Keratinocyte (primary cell): ENCODE measurements around the gene ARHGEF6. TPM values are rescaled to one million over a fixed set of nuclear protein-coding genes. Genes with fewer than 3 reads are reported as not detected.

Experiments
- DNase-seq: peaks from one replicate; pipeline ENCODE4 v3.0.0-alpha.2; 2011; ENCODE audit warnings: low read depth, missing footprints, low spot score
- FAIRE-seq: peaks from 2 replicates; lab custom pipeline; 2011; peaks lifted over from hg19 to GRCh38; lab: Jason Lieb, UNC
- H2AFZ ChIP-seq: 2 replicates; pipeline ENCODE4 v1.6.0; 2012; ENCODE audit warnings: low read length, control low read depth, inconsistent platforms; ENCODE audit not compliant: control insufficient read depth
- H3K27ac ChIP-seq: 2 replicates; pipeline ENCODE4 v1.5.1; 2011; ENCODE audit warnings: low read length; ENCODE audit not compliant: control insufficient read depth, insufficient read depth
- H3K27me3 ChIP-seq: 3 replicates; pipeline ENCODE4 v1.6.0; 2011; ENCODE audit warnings: low read length; ENCODE audit not compliant: control insufficient read depth, insufficient read depth; ENCODE audit errors: extremely low read depth
- H3K36me3 ChIP-seq, 2 experiments: 2 replicates in 1 of 2; 3 replicates in 1 of 2; pipeline ENCODE4 v1.5.1; 2011; ENCODE audit warnings: low read length in 2 of 2, mild to moderate bottlenecking in 1 of 2; ENCODE audit not compliant: control insufficient read depth in 2 of 2, insufficient read depth in 2 of 2; ENCODE audit errors: extremely low read depth in 1 of 2
- H3K4me1 ChIP-seq: 3 replicates; pipeline ENCODE4 v1.5.1; 2011; ENCODE audit warnings: low read length; ENCODE audit not compliant: control insufficient read depth, insufficient read depth; ENCODE audit errors: extremely low read depth
- H3K4me2 ChIP-seq: 3 replicates; pipeline ENCODE4 v1.6.0; 2011; ENCODE audit warnings: low read depth, low read length; ENCODE audit not compliant: control insufficient read depth, insufficient read depth; ENCODE audit errors: extremely low read depth
- H3K4me3 ChIP-seq, 3 experiments: fragments of 200-600 bp in 1 of 3; sonication (generic) in 1 of 3; 2 replicates in 2 of 3; 3 replicates in 1 of 3; pipeline ENCODE4 v1.5.1; 2011 to 2016; ENCODE audit warnings: low read length in 3 of 3, mild to moderate bottlenecking in 3 of 3, control low read depth in 2 of 3, inconsistent platforms in 1 of 3, low read depth in 1 of 3, mixed read lengths in 1 of 3, mixed run types in 1 of 3, moderate library complexity in 1 of 3; ENCODE audit not compliant: control insufficient read depth in 2 of 3, insufficient read depth in 2 of 3; ENCODE audit errors: extremely low read depth in 1 of 3
- H3K79me2 ChIP-seq: 2 replicates; pipeline ENCODE4 v1.6.0; 2012; ENCODE audit warnings: low read length; ENCODE audit not compliant: control insufficient read depth, insufficient read depth
- H3K9ac ChIP-seq: 3 replicates; pipeline ENCODE4 v1.6.0; 2011; ENCODE audit warnings: low read length; ENCODE audit not compliant: control insufficient read depth, insufficient read depth; ENCODE audit errors: extremely low read depth
- H3K9me1 ChIP-seq: 3 replicates; pipeline ENCODE4 v1.6.0; 2011; ENCODE audit warnings: low read length; ENCODE audit not compliant: control insufficient read depth, insufficient read depth; ENCODE audit errors: extremely low read depth
- H3K9me3 ChIP-seq: 2 replicates; pipeline ENCODE4 v1.5.1; 2012; ENCODE audit warnings: low read depth, low read length; ENCODE audit not compliant: control insufficient read depth
- H4K20me1 ChIP-seq: 3 replicates; pipeline ENCODE4 v1.6.0; 2011; ENCODE audit warnings: low read length; ENCODE audit not compliant: control insufficient read depth, insufficient read depth; ENCODE audit errors: extremely low read depth
- CTCF ChIP-seq, 3 experiments: IDR thresholded peaks in 1 of 3; conservative IDR thresholded peaks in 1 of 3; optimal IDR thresholded peaks in 1 of 3; 2 replicates in 2 of 3; 3 replicates in 1 of 3; pipeline versions ENCODE3 to v1.5.1; 2011; ENCODE audit warnings: low read length in 3 of 3, mild to moderate bottlenecking in 3 of 3, moderate library complexity in 2 of 3, control low read depth in 1 of 3, inconsistent platforms in 1 of 3; ENCODE audit not compliant: insufficient read depth in 2 of 3; ENCODE audit errors: extremely low read depth in 1 of 3
- EZH2 ChIP-seq: IDR thresholded peaks from one replicate; pipeline ENCODE4 v1.6.1; 2012; ENCODE audit warnings: inconsistent platforms, mild to moderate bottlenecking, low read length, moderate library complexity
- dilution Hi-C: fragments of 300-500 bp; cut with MboI; formaldehyde crosslinking; loops from one replicate; pipeline ENCODE4 v1.7.0; 2020; ENCODE audit warnings: low sequenced_read_pairs; ENCODE audit not compliant: extremely low pct_ligation_motif_present
- polyA plus RNA-seq, 5 experiments: library from polyadenylated mRNA; depleted of rRNA in 3 of 5; stranded (reverse) in 3 of 5; stranded (forward) in 1 of 5; unstranded in 1 of 5; fragments of >200 nt; gene quantifications; 1 replicate in 1 of 5; 2 replicates in 3 of 5; 3 replicates in 1 of 5; pipeline versions ENCODE4 v1.2.1 to v1.2.3, GENCODE V29; 2011 to 2012; ENCODE audit warnings: missing spikeins in 2 of 5, low read depth in 1 of 5, low replicate concordance in 1 of 5

The ARHGEF6 gene
- polyA plus RNA-seq, 1 donor (not counting 4 experiments of a cell fraction or from before 2014, with no cell fraction given): 0.18 TPM

- no peak overlapping the region for H2AFZ ChIP-seq
- FAIRE-seq (no peak), DNase-seq (no peak)
- H4K20me1 ChIP-seq: no peaks in the 10 kb centered on the region
- dilution Hi-C loops: no loop called here
- H3K4me3 ChIP-seq: no peak overlapping the region
- H3K4me2 ChIP-seq: no peak overlapping the region
- no peaks in the 10 kb centered on the region for H3K4me1 ChIP-seq
- TF ChIP-seq EZH2: no peak
- no peak for TF ChIP-seq CTCF (optimal IDR thresholded peaks at IDR 0.05 in 1 of 3, IDR thresholded peaks at IDR 0.05 in 1 of 3, conservative IDR thresholded peaks at IDR 0.05 in 1 of 3; ENCODE audit: extremely low read depth in 1 of 3, insufficient read depth in 2 of 3, low read length in 3 of 3)
- H3K36me3 ChIP-seq: no peaks in the 10 kb centered on the region
- no peak overlapping the region for H3K9ac ChIP-seq
- H3K27me3 ChIP-seq: no peaks in the 10 kb centered on the region
- H3K9me1 ChIP-seq: no peaks in the 10 kb centered on the region
- no peaks in the 10 kb centered on the region for H3K9me3 ChIP-seq
- no peak overlapping the region for H3K27ac ChIP-seq
- H3K79me2 ChIP-seq: no peaks in the 10 kb centered on the region
These were observed 30.4 kb downstream of the ARHGEF6 start for GRCh38 chrX:136750364-136750763.

DNA sequence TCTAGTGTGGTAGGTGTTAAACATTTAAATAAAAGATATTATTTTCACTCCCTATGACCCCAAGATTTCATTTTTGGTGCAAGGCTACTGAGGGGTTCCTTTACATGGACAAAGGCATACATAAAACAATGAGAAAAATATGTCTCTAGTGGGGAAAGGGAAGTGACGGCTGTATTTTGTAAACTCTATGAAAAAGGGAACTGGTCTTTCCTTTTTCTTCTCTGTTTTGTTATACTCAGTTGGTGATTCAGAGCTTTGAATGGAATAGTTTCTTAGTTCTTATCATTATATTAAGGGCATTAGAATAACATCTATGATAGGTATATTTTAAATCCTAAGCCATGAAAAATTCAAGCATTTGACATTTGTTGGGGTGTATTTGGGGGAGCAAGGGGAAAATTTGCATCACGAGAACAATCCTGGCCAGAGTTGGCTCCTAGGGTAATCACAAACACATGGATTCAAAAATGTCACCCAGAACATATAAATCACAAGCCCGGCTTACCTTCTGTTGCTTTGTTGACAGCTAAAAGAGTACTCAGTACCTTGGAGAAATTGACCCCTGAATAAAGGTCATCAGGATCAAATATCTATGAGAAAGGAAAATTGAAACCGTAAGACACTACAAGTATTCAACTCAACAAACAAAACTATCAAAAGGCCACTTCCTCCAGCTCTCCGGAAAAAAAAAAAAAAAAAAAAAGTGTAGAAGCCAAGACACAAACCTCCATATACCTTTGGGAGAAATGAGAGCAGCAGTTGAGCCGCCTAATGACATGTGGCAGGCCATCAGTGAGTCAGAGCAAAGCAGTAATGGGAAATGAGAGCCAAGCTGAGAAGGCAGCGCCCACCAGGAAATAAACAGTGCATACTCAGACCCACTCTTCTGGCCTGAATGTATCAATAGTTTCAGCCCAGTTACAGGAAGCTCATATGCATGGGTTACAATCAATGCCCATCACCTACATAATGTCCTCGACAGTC lies 33.4 kb downstream of the ARHGEF6 start:
- Histone ChIP-seq H3K27me3 (no peaks in the 10 kb centered on the region), H3K9me1 (no peaks in the 10 kb centered on the region), H3K27ac (no peak overlapping the region), H3K9me3 (no peaks in the 10 kb centered on the region), H3K4me1 (no peaks in the 10 kb centered on the region), H3K36me3 (no peaks in the 10 kb centered on the region), H4K20me1 (no peaks in the 10 kb centered on the region), H3K4me3 (no peak overlapping the region), H3K4me2 (no peak overlapping the region), H3K79me2 (no peaks in the 10 kb centered on the region), H2AFZ (no peak overlapping the region), H3K9ac (no peak overlapping the region)
- dilution Hi-C loops: no loop called here
- FAIRE-seq (no peak), DNase-seq (no peak)
- no peak for TF ChIP-seq EZH2
- TF ChIP-seq CTCF (optimal IDR thresholded peaks at IDR 0.05 in 1 of 3, IDR thresholded peaks at IDR 0.05 in 1 of 3, conservative IDR thresholded peaks at IDR 0.05 in 1 of 3; ENCODE audit: extremely low read depth in 1 of 3, insufficient read depth in 2 of 3, low read length in 3 of 3): no peak
